MM.1S (cell line): Measurements from ENCODE around the gene GDF7.

ENCODE experiments used
- EZH2 ChIP-seq: fragments of 300-600 bp; sonication (generic); optimal IDR thresholded peaks from 2 replicates; pipeline ENCODE3; 2017; ENCODE audit warnings: low read depth, mild to moderate bottlenecking, antibody characterized with exemption, low read length, mixed read lengths
- EZH2phosphoT487 ChIP-seq: fragments of 300-600 bp; sonication (generic); IDR thresholded peaks from 2 replicates; pipeline ENCODE4 v1.6.1; 2018; ENCODE audit warnings: antibody characterized with exemption, low read length
- TF ChIP-seq, protein P1 (sequence below): fragments of 300-600 bp; sonication (generic); IDR thresholded peaks from 2 replicates; pipeline ENCODE4 v1.5.1; 2016; ENCODE audit warnings: antibody characterized with exemption, low read length, mixed read lengths

GRCh38 chr2:20666005-20666303 lies 990 bp upstream of the GDF7 start:
- TF ChIP-seq, protein P1, sequence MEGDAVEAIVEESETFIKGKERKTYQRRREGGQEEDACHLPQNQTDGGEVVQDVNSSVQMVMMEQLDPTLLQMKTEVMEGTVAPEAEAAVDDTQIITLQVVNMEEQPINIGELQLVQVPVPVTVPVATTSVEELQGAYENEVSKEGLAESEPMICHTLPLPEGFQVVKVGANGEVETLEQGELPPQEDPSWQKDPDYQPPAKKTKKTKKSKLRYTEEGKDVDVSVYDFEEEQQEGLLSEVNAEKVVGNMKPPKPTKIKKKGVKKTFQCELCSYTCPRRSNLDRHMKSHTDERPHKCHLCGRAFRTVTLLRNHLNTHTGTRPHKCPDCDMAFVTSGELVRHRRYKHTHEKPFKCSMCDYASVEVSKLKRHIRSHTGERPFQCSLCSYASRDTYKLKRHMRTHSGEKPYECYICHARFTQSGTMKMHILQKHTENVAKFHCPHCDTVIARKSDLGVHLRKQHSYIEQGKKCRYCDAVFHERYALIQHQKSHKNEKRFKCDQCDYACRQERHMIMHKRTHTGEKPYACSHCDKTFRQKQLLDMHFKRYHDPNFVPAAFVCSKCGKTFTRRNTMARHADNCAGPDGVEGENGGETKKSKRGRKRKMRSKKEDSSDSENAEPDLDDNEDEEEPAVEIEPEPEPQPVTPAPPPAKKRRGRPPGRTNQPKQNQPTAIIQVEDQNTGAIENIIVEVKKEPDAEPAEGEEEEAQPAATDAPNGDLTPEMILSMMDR = no peak
- TF ChIP-seq EZH2 (no peak), EZH2phosphoT487 (no peak)
